ENCODE measurements around the gene MAD1L1. TPM values are rescaled to one million over a fixed set of nuclear protein-coding genes. Genes with fewer than 3 reads are reported as not detected.
A peak's percentile ranks its signal among the peaks of the same experiment; 100 is the strongest.

Gene MAD1L1
- total RNA-seq, 2 donors from 2014 or later, result 34.2 to 53.5 TPM

- Mint-ChIP-seq H3K27ac (no peak overlapping the region), H3K9me3 (no peaks in the 10 kb centered on the region), H3K36me3 (no peaks in the 10 kb centered on the region)
- ATAC-seq (no peak), DNase-seq (ENCODE audit: low spot score in 2 of 2) (no peak)
Measured at GRCh38 chr7:1898628-1899185, 334.0 kb downstream of the MAD1L1 start.

- no peak for DNase-seq (ENCODE audit: low spot score in 2 of 2)
- Mint-ChIP-seq H3K9me3 (no peaks in the 10 kb centered on the region), H3K27ac (peak overlapping the region; percentile 44 to 77), H3K36me3 (no peaks in the 10 kb centered on the region)
- ATAC-seq, result no peak
Measured at GRCh38 chr7:1897861-1898627, 334.7 kb downstream of the MAD1L1 start.

- Mint-ChIP-seq H3K36me3 (no peaks in the 10 kb centered on the region), H3K27ac (peak overlapping the region; percentile 44 to 77), H3K9me3 (no peaks in the 10 kb centered on the region)
- ATAC-seq (peak in 1 of 2 donors; percentile 33), DNase-seq (ENCODE audit: low spot score in 2 of 2) (no peak)
Measured at GRCh38 chr7:1897076-1897860, 335.5 kb downstream of the MAD1L1 start.

GRCh38 chr7:1895664-1896515 lies 336.9 kb downstream of the MAD1L1 start:
- ATAC-seq (no peak), DNase-seq (ENCODE audit: low spot score in 2 of 2) (no peak)
- Mint-ChIP-seq H3K9me3 (no peaks in the 10 kb centered on the region), H3K27ac (peak overlapping the region in 1 of 2 donors; percentile 77), H3K36me3 (no peaks in the 10 kb centered on the region)

- peak overlapping the region in 1 of 2 donors; percentile 77 for H3K27ac Mint-ChIP-seq
- H3K9me3 Mint-ChIP-seq, result no peaks in the 10 kb centered on the region
- ATAC-seq, result no peak
- DNase-seq (ENCODE audit: low spot score in 2 of 2), result no peak
- H3K36me3 Mint-ChIP-seq, result no peaks in the 10 kb centered on the region
Measured at GRCh38 chr7:1894906-1895663, 337.7 kb downstream of the MAD1L1 start.

GRCh38 chr7:1894313-1894900 lies 338.3 kb downstream of the MAD1L1 start:
- no peak for ATAC-seq
- H3K9me3 Mint-ChIP-seq, result no peaks in the 10 kb centered on the region
- peak overlapping the region; percentile 62 to 64 for H3K27ac Mint-ChIP-seq
- no peak for DNase-seq (ENCODE audit: low spot score in 2 of 2)
- no peaks in the 10 kb centered on the region for H3K36me3 Mint-ChIP-seq

- Mint-ChIP-seq H3K27ac (peak overlapping the region in 1 of 2 donors; percentile 62), H3K9me3 (peaks cover 2 to 3% of the 10 kb centered on the region in 2 donors), H3K36me3 (peaks cover 4 to 5% of the 10 kb centered on the region in 2 donors)
- DNase-seq (ENCODE audit: low spot score in 2 of 2) (no peak), ATAC-seq (no peak)
Measured at GRCh38 chr7:1893451-1893850, 339.3 kb downstream of the MAD1L1 start.

- ATAC-seq, result no peak
- H3K9me3 Mint-ChIP-seq, result peaks cover 6 to 7% of the 10 kb centered on the region in 2 donors
- peaks cover 8 to 9% of the 10 kb centered on the region in 2 donors for H3K36me3 Mint-ChIP-seq
- H3K27ac Mint-ChIP-seq, result no peak overlapping the region
- no peak for DNase-seq (ENCODE audit: low spot score in 2 of 2)
Measured at GRCh38 chr7:1893036-1893435, 339.7 kb downstream of the MAD1L1 start.

GRCh38 chr7:1892011-1892965 lies 340.5 kb downstream of the MAD1L1 start:
- no peak for DNase-seq (ENCODE audit: low spot score in 2 of 2)
- ATAC-seq, result no peak
- Mint-ChIP-seq H3K36me3 (peaks cover 13 to 17% of the 10 kb centered on the region in 2 donors), H3K27ac (no peak overlapping the region), H3K9me3 (peaks cover 6 to 12% of the 10 kb centered on the region in 2 donors)

- peaks cover 13 to 18% of the 10 kb centered on the region in 2 donors for H3K36me3 Mint-ChIP-seq
- peaks cover 6 to 12% of the 10 kb centered on the region in 2 donors for H3K9me3 Mint-ChIP-seq
- no peak overlapping the region for H3K27ac Mint-ChIP-seq
- ATAC-seq (no peak), DNase-seq (ENCODE audit: low spot score in 2 of 2) (no peak)
Measured at GRCh38 chr7:1890289-1891235, 342.2 kb downstream of the MAD1L1 start.

- Mint-ChIP-seq H3K27ac (peak overlapping the region in 1 of 2 donors; percentile 52), H3K36me3 (peaks cover 13 to 18% of the 10 kb centered on the region in 2 donors), H3K9me3 (peaks cover 6 to 12% of the 10 kb centered on the region in 2 donors)
- DNase-seq (ENCODE audit: low spot score in 2 of 2), result peak in 1 of 2 donors; percentile 26
- peak; percentile 82 to 84 for ATAC-seq
Measured at GRCh38 chr7:1889556-1890181, 343.1 kb downstream of the MAD1L1 start.

- Mint-ChIP-seq H3K27ac (no peak overlapping the region), H3K9me3 (peaks cover 6 to 12% of the 10 kb centered on the region in 2 donors), H3K36me3 (peaks cover 13 to 18% of the 10 kb centered on the region in 2 donors)
- ATAC-seq (no peak), DNase-seq (ENCODE audit: low spot score in 2 of 2) (no peak)
Measured at GRCh38 chr7:1889091-1889490, 343.7 kb downstream of the MAD1L1 start.

- Mint-ChIP-seq H3K9me3 (peaks cover 6 to 12% of the 10 kb centered on the region in 2 donors), H3K36me3 (peaks cover 13 to 18% of the 10 kb centered on the region in 2 donors), H3K27ac (no peak overlapping the region)
- no peak for ATAC-seq
- no peak for DNase-seq (ENCODE audit: low spot score in 2 of 2)
Measured at GRCh38 chr7:1888425-1888824, 344.3 kb downstream of the MAD1L1 start.

All from activated naive CD4-positive, alpha-beta T cell treated with anti-CD3 and anti-CD28 coated beads, Interleukin-2, amount 50 U/mL, for 72 hours (primary cell).